ENCODE data around the gene ARAP2. TPM values are rescaled to one million over a fixed set of nuclear protein-coding genes. Genes with fewer than 3 reads are reported as not detected.

The ARAP2 gene
- total RNA-seq, 2 experiments from 2014 or later: 70.7 to 76.4 TPM

GRCh38 chr4:36280555-36280954 is 36.2 kb upstream of the ARAP2 start:
- Mint-ChIP-seq H3K4me3 (no peak overlapping the region), H3K27me3 (peaks cover 2% of the 10 kb centered on the region), H3K9me3 (peaks cover 3% of the 10 kb centered on the region), H3K27ac (no peak overlapping the region), H3K4me1 (peaks cover 78% of the 10 kb centered on the region), H3K36me3 (ENCODE audit: low read depth) (peaks cover 29% of the 10 kb centered on the region)
- CTCF ChIA-PET: interaction anchor here (0.8 to 1.9 kb wide), 3 partner anchors 36 to 119 kb away, joined by 3 to 6 read pairs (median 3); partner anchors contain the start of gene ARAP2
- POLR2A ChIA-PET: interaction anchor here (0.7 to 3.6 kb wide), 4 partner anchors 10 to 37 kb away, joined by 3 to 43 read pairs (median 4); partner anchors contain the start of gene ARAP2
- DNase-seq: no peak

GRCh38 chr4:36278789-36279188 is 34.5 kb upstream of the ARAP2 start:
- Mint-ChIP-seq H3K4me1 (peaks cover 62% of the 10 kb centered on the region), H3K27me3 (peaks cover 2% of the 10 kb centered on the region), H3K36me3 (ENCODE audit: low read depth) (peaks cover 23% of the 10 kb centered on the region), H3K4me3 (no peak overlapping the region), H3K27ac (no peak overlapping the region), H3K9me3 (peaks cover 3% of the 10 kb centered on the region)
- CTCF ChIA-PET: no interaction called here
- no peak for DNase-seq
- POLR2A ChIA-PET: no interaction called here

GRCh38 chr4:36277533-36277932 is 33.2 kb upstream of the ARAP2 start:
- POLR2A ChIA-PET: interaction anchor here (0.9 to 1.2 kb wide), 2 partner anchors 33 to 34 kb away, joined by 3 to 4 read pairs; partner anchors contain the start of gene ARAP2
- peaks cover 17% of the 10 kb centered on the region for H3K36me3 Mint-ChIP-seq (ENCODE audit: low read depth)
- H3K27me3 Mint-ChIP-seq: peaks cover 2% of the 10 kb centered on the region
- CTCF ChIA-PET: no interaction called here
- H3K9me3 Mint-ChIP-seq: peaks cover 3% of the 10 kb centered on the region
- no peak for DNase-seq
- peaks cover 56% of the 10 kb centered on the region for H3K4me1 Mint-ChIP-seq
- no peak overlapping the region for H3K27ac Mint-ChIP-seq
- H3K4me3 Mint-ChIP-seq: no peak overlapping the region

GRCh38 chr4:36274158-36274557 is 29.8 kb upstream of the ARAP2 start:
- no peak for DNase-seq
- ChIA-PET POLR2A (no interaction called here), CTCF (interaction anchor here (1.5 kb wide), 1 partner anchor 12 kb away, joined by 3 read pairs; no protein-coding TSS in a partner anchor)
- Mint-ChIP-seq H3K4me1 (peaks cover 29% of the 10 kb centered on the region), H3K27me3 (peaks cover 2% of the 10 kb centered on the region), H3K36me3 (ENCODE audit: low read depth) (peaks cover 10% of the 10 kb centered on the region), H3K4me3 (no peak overlapping the region), H3K9me3 (no peaks in the 10 kb centered on the region), H3K27ac (no peak overlapping the region)

- CTCF ChIA-PET: interaction anchor here (1.5 kb wide), 1 partner anchor 13 kb away, joined by 3 read pairs; no protein-coding TSS in a partner anchor
- H3K9me3 Mint-ChIP-seq: no peaks in the 10 kb centered on the region
- no peak overlapping the region for H3K4me3 Mint-ChIP-seq
- H3K36me3 Mint-ChIP-seq (ENCODE audit: low read depth): peaks cover 10% of the 10 kb centered on the region
- no peak for DNase-seq
- no peak overlapping the region for H3K27ac Mint-ChIP-seq
- H3K27me3 Mint-ChIP-seq: peaks cover 2% of the 10 kb centered on the region
- POLR2A ChIA-PET: interaction anchor here (1.7 kb wide), 1 partner anchor 13 kb away, joined by 6 read pairs; no protein-coding TSS in a partner anchor
- peaks cover 29% of the 10 kb centered on the region for H3K4me1 Mint-ChIP-seq
These were observed 29.0 kb upstream of the ARAP2 start for GRCh38 chr4:36273276-36273675.

GRCh38 chr4:36269533-36270173 is 25.3 kb upstream of the ARAP2 start:
- CTCF ChIA-PET: no interaction called here
- peaks cover 42% of the 10 kb centered on the region for H3K4me1 Mint-ChIP-seq
- no peak overlapping the region for H3K4me3 Mint-ChIP-seq
- DNase-seq: no peak
- POLR2A ChIA-PET: interaction anchor here (2.7 to 3.1 kb wide), 2 partner anchors 15 to 26 kb away, joined by 8 to 22 read pairs; partner anchors contain the start of gene ARAP2
- H3K9me3 Mint-ChIP-seq: no peaks in the 10 kb centered on the region
- H3K36me3 Mint-ChIP-seq (ENCODE audit: low read depth): peaks cover 7% of the 10 kb centered on the region
- H3K27ac Mint-ChIP-seq: no peak overlapping the region
- no peaks in the 10 kb centered on the region for H3K27me3 Mint-ChIP-seq

- no peaks in the 10 kb centered on the region for H3K27me3 Mint-ChIP-seq
- peaks cover 46% of the 10 kb centered on the region for H3K4me1 Mint-ChIP-seq
- CTCF ChIA-PET: no interaction called here
- H3K4me3 Mint-ChIP-seq: no peak overlapping the region
- POLR2A ChIA-PET: interaction anchor here (2.7 to 3.1 kb wide), 2 partner anchors 14 to 25 kb away, joined by 8 to 22 read pairs; partner anchors contain the start of gene ARAP2
- no peaks in the 10 kb centered on the region for H3K9me3 Mint-ChIP-seq
- H3K27ac Mint-ChIP-seq: no peak overlapping the region
- peaks cover 10% of the 10 kb centered on the region for H3K36me3 Mint-ChIP-seq (ENCODE audit: low read depth)
- no peak for DNase-seq
These were observed 24.8 kb upstream of the ARAP2 start for GRCh38 chr4:36269101-36269500.

GRCh38 chr4:36267486-36268268 is 23.4 kb upstream of the ARAP2 start:
- H3K4me3 Mint-ChIP-seq: no peak overlapping the region
- no peaks in the 10 kb centered on the region for H3K27me3 Mint-ChIP-seq
- no peak overlapping the region for H3K27ac Mint-ChIP-seq
- H3K36me3 Mint-ChIP-seq (ENCODE audit: low read depth): peaks cover 7% of the 10 kb centered on the region
- H3K4me1 Mint-ChIP-seq: peaks cover 46% of the 10 kb centered on the region
- ChIA-PET CTCF (interaction anchor here (1.0 to 1.1 kb wide), 3 partner anchors 9 to 132 kb away, joined by 4 read pairs; no protein-coding TSS in a partner anchor), POLR2A (interaction anchor here (1.2 to 3.1 kb wide), 4 partner anchors 13 to 68 kb away, joined by 3 to 22 read pairs (median 13); partner anchors contain the start of gene ARAP2)
- no peak for DNase-seq
- H3K9me3 Mint-ChIP-seq: no peaks in the 10 kb centered on the region

GRCh38 chr4:36264207-36264826 is 20.0 kb upstream of the ARAP2 start:
- DNase-seq: no peak
- H3K27ac Mint-ChIP-seq: no peak overlapping the region
- H3K36me3 Mint-ChIP-seq (ENCODE audit: low read depth): peaks cover 16% of the 10 kb centered on the region
- H3K27me3 Mint-ChIP-seq: no peaks in the 10 kb centered on the region
- H3K9me3 Mint-ChIP-seq: no peaks in the 10 kb centered on the region
- peaks cover 42% of the 10 kb centered on the region for H3K4me1 Mint-ChIP-seq
- no peak overlapping the region for H3K4me3 Mint-ChIP-seq
- ChIA-PET CTCF (no interaction called here), POLR2A (interaction anchor here (1.4 kb wide), 1 partner anchor 20 kb away, joined by 3 read pairs; the partner anchor contains the start of gene ARAP2)

GRCh38 chr4:36260731-36261130 is 16.4 kb upstream of the ARAP2 start:
- DNase-seq: no peak
- no peak overlapping the region for H3K4me3 Mint-ChIP-seq
- no peak overlapping the region for H3K27ac Mint-ChIP-seq
- CTCF ChIA-PET: no interaction called here
- H3K4me1 Mint-ChIP-seq: peaks cover 25% of the 10 kb centered on the region
- no peaks in the 10 kb centered on the region for H3K27me3 Mint-ChIP-seq
- H3K9me3 Mint-ChIP-seq: no peaks in the 10 kb centered on the region
- peaks cover 21% of the 10 kb centered on the region for H3K36me3 Mint-ChIP-seq (ENCODE audit: low read depth)
- POLR2A ChIA-PET: interaction anchor here (2.0 to 3.5 kb wide), 2 partner anchors 16 to 24 kb away, joined by 5 to 18 read pairs; partner anchors contain the start of gene ARAP2

- CTCF ChIA-PET: interaction anchor here (1.0 kb wide), 1 partner anchor 12 kb away, joined by 3 read pairs; the partner anchor contains the start of gene ARAP2
- H3K27me3 Mint-ChIP-seq: no peaks in the 10 kb centered on the region
- peaks cover 46% of the 10 kb centered on the region for H3K4me1 Mint-ChIP-seq
- DNase-seq: no peak
- H3K4me3 Mint-ChIP-seq: peak overlapping the region; percentile 70
- peaks cover 20% of the 10 kb centered on the region for H3K36me3 Mint-ChIP-seq (ENCODE audit: low read depth)
- POLR2A ChIA-PET: interaction anchor here (3.5 to 6.0 kb wide), 2 partner anchors 13 to 29 kb away, joined by 30 to 117 read pairs; partner anchors contain the start of gene ARAP2
- peak overlapping the region; percentile 96 for H3K27ac Mint-ChIP-seq
- no peaks in the 10 kb centered on the region for H3K9me3 Mint-ChIP-seq
These were observed 12.1 kb upstream of the ARAP2 start for GRCh38 chr4:36256398-36256891.

GRCh38 chr4:36255577-36255976 is 11.3 kb upstream of the ARAP2 start:
- peaks cover 46% of the 10 kb centered on the region for H3K4me1 Mint-ChIP-seq
- ChIA-PET CTCF (interaction anchor here (1.1 to 4.9 kb wide), 2 partner anchors 11 to 30 kb away, joined by 4 to 37 read pairs; partner anchors contain the start of gene ARAP2), POLR2A (interaction anchor here (0.6 to 6.0 kb wide), 7 partner anchors 12 to 139 kb away, joined by 3 to 117 read pairs (median 5); partner anchors contain the start of genes ARAP2 and DTHD1)
- H3K36me3 Mint-ChIP-seq (ENCODE audit: low read depth): peaks cover 17% of the 10 kb centered on the region
- DNase-seq: peak; percentile 73
- H3K4me3 Mint-ChIP-seq: peak overlapping the region; percentile 68
- H3K27me3 Mint-ChIP-seq: no peaks in the 10 kb centered on the region
- peak overlapping the region; percentile 96 for H3K27ac Mint-ChIP-seq
- no peaks in the 10 kb centered on the region for H3K9me3 Mint-ChIP-seq

Data from activated CD4-positive, alpha-beta memory T cell treated with anti-CD3 and anti-CD28 coated beads, Interleukin-2, amount 10 ng/mL, durations not matched to agents 7 days and 5 days (primary cell).